ENCODE measurements around the gene MAP7D2. TPM values are rescaled to one million over a fixed set of nuclear protein-coding genes. Genes with fewer than 3 reads are reported as not detected.

Gene MAP7D2
- polyA plus RNA-seq, 2 donors = 0.16 to 0.31 TPM

- H3K4me3 ChIP-seq (ENCODE audit: low read depth in 1 of 2, low read length in 2 of 2) = no peak overlapping the region
- no peak overlapping the region for H3K27ac ChIP-seq (ENCODE audit: low read depth in 2 of 2, low read length in 1 of 2)
- WGBS, 2 donors = 55 to 66% methylated on average over 4 of the region's 4 CpGs
- H3K36me3 ChIP-seq (ENCODE audit: control insufficient read depth in 2 of 2, insufficient read depth in 2 of 2, low read length in 1 of 2) = no peaks in the 10 kb centered on the region
- H3K27me3 ChIP-seq (ENCODE audit: control insufficient read depth in 1 of 2, insufficient read depth in 2 of 2, low read length in 2 of 2) = peaks cover 0 to 6% of the 10 kb centered on the region in 2 donors
- H3K9me3 ChIP-seq (ENCODE audit: control insufficient read depth in 2 of 2, insufficient read depth in 1 of 2, low read depth in 1 of 2, low read length in 1 of 2) = no peaks in the 10 kb centered on the region
- H3K4me1 ChIP-seq (ENCODE audit: control insufficient read depth in 2 of 2, insufficient read depth in 2 of 2, low read length in 1 of 2) = no peaks in the 10 kb centered on the region
These were observed 115.1 kb downstream of the MAP7D2 start for GRCh38 chrX:20001588-20001987.

- H3K27ac ChIP-seq (ENCODE audit: low read depth in 2 of 2, low read length in 1 of 2) = peak overlapping the region; percentile 24 to 73
- peak overlapping the region; percentile 51 to 85 for H3K4me3 ChIP-seq (ENCODE audit: low read depth in 1 of 2, low read length in 2 of 2)
- no peaks in the 10 kb centered on the region for H3K9me3 ChIP-seq (ENCODE audit: control insufficient read depth in 2 of 2, insufficient read depth in 1 of 2, low read depth in 1 of 2, low read length in 1 of 2)
- no peaks in the 10 kb centered on the region for H3K36me3 ChIP-seq (ENCODE audit: control insufficient read depth in 2 of 2, insufficient read depth in 2 of 2, low read length in 1 of 2)
- no peaks in the 10 kb centered on the region for H3K4me1 ChIP-seq (ENCODE audit: control insufficient read depth in 2 of 2, insufficient read depth in 2 of 2, low read length in 1 of 2)
- WGBS, 2 donors = 38 to 56% methylated on average over 6 of the region's 6 CpGs
- no peaks in the 10 kb centered on the region for H3K27me3 ChIP-seq (ENCODE audit: control insufficient read depth in 1 of 2, insufficient read depth in 2 of 2, low read length in 2 of 2)
These were observed 125.4 kb downstream of the MAP7D2 start for GRCh38 chrX:19991350-19991718.

GRCh38 chrX:19990556-19991349 is 126.0 kb downstream of the MAP7D2 start, which contains the start of gene BCLAF3:
BCLAF3 (minus strand) TSS chrX:19991061; CDS start chrX:19970264, 20,797 bp downstream.
- Histone ChIP-seq H3K4me1 (ENCODE audit: control insufficient read depth in 2 of 2, insufficient read depth in 2 of 2, low read length in 1 of 2) (no peaks in the 10 kb centered on the region), H3K36me3 (ENCODE audit: control insufficient read depth in 2 of 2, insufficient read depth in 2 of 2, low read length in 1 of 2) (no peaks in the 10 kb centered on the region), H3K4me3 (ENCODE audit: low read depth in 1 of 2, low read length in 2 of 2) (peak within 1 kb of the TSS; percentile 51 to 85), H3K9me3 (ENCODE audit: control insufficient read depth in 2 of 2, insufficient read depth in 1 of 2, low read depth in 1 of 2, low read length in 1 of 2) (no peaks in the 10 kb centered on the region), H3K27ac (ENCODE audit: low read depth in 2 of 2, low read length in 1 of 2) (peak within 1 kb of the TSS; percentile 74 to 94), H3K27me3 (ENCODE audit: control insufficient read depth in 1 of 2, insufficient read depth in 2 of 2, low read length in 2 of 2) (no peaks in the 10 kb centered on the region)
- WGBS, 2 donors = 0 to 18% methylated on average over 58 to 80 of the region's 103 CpGs

- Histone ChIP-seq H3K36me3 (ENCODE audit: control insufficient read depth in 2 of 2, insufficient read depth in 2 of 2, low read length in 1 of 2) (no peaks in the 10 kb centered on the region), H3K4me3 (ENCODE audit: low read depth in 1 of 2, low read length in 2 of 2) (peak overlapping the region; percentile 51 to 85), H3K27me3 (ENCODE audit: control insufficient read depth in 1 of 2, insufficient read depth in 2 of 2, low read length in 2 of 2) (no peaks in the 10 kb centered on the region), H3K4me1 (ENCODE audit: control insufficient read depth in 2 of 2, insufficient read depth in 2 of 2, low read length in 1 of 2) (no peaks in the 10 kb centered on the region), H3K9me3 (ENCODE audit: control insufficient read depth in 2 of 2, insufficient read depth in 1 of 2, low read depth in 1 of 2, low read length in 1 of 2) (no peaks in the 10 kb centered on the region), H3K27ac (ENCODE audit: low read depth in 2 of 2, low read length in 1 of 2) (peak overlapping the region; percentile 74 to 94)
- WGBS, 2 donors = 1 to 21% methylated on average over 25 of the region's 25 CpGs
These were observed 126.6 kb downstream of the MAP7D2 start for GRCh38 chrX:19990151-19990555.

- no peak overlapping the region for H3K4me3 ChIP-seq (ENCODE audit: low read depth in 1 of 2, low read length in 2 of 2)
- H3K27me3 ChIP-seq (ENCODE audit: control insufficient read depth in 1 of 2, insufficient read depth in 2 of 2, low read length in 2 of 2) = no peaks in the 10 kb centered on the region
- H3K4me1 ChIP-seq (ENCODE audit: control insufficient read depth in 2 of 2, insufficient read depth in 2 of 2, low read length in 1 of 2) = no peaks in the 10 kb centered on the region
- no peaks in the 10 kb centered on the region for H3K36me3 ChIP-seq (ENCODE audit: control insufficient read depth in 2 of 2, insufficient read depth in 2 of 2, low read length in 1 of 2)
- H3K9me3 ChIP-seq (ENCODE audit: control insufficient read depth in 2 of 2, insufficient read depth in 1 of 2, low read depth in 1 of 2, low read length in 1 of 2) = no peaks in the 10 kb centered on the region
- H3K27ac ChIP-seq (ENCODE audit: low read depth in 2 of 2, low read length in 1 of 2) = no peak overlapping the region
- WGBS, 2 donors = 84 to 93% methylated on average over 5 of the region's 5 CpGs
These were observed 128.9 kb downstream of the MAP7D2 start for GRCh38 chrX:19987856-19988255.

- no peak overlapping the region for H3K4me3 ChIP-seq (ENCODE audit: low read depth in 1 of 2, low read length in 2 of 2)
- H3K27me3 ChIP-seq (ENCODE audit: control insufficient read depth in 1 of 2, insufficient read depth in 2 of 2, low read length in 2 of 2) = no peaks in the 10 kb centered on the region
- 79% methylated on average over 3 of the region's 3 CpGs for WGBS, 2 donors
- H3K27ac ChIP-seq (ENCODE audit: low read depth in 2 of 2, low read length in 1 of 2) = no peak overlapping the region
- H3K36me3 ChIP-seq (ENCODE audit: control insufficient read depth in 2 of 2, insufficient read depth in 2 of 2, low read length in 1 of 2) = no peaks in the 10 kb centered on the region
- no peaks in the 10 kb centered on the region for H3K4me1 ChIP-seq (ENCODE audit: control insufficient read depth in 2 of 2, insufficient read depth in 2 of 2, low read length in 1 of 2)
- H3K9me3 ChIP-seq (ENCODE audit: control insufficient read depth in 2 of 2, insufficient read depth in 1 of 2, low read depth in 1 of 2, low read length in 1 of 2) = no peaks in the 10 kb centered on the region
These were observed 130.2 kb downstream of the MAP7D2 start for GRCh38 chrX:19986531-19986930.

GRCh38 chrX:19981947-19982346 is 134.8 kb downstream of the MAP7D2 start:
- no peaks in the 10 kb centered on the region for H3K9me3 ChIP-seq (ENCODE audit: control insufficient read depth in 2 of 2, insufficient read depth in 1 of 2, low read depth in 1 of 2, low read length in 1 of 2)
- no peak overlapping the region for H3K4me3 ChIP-seq (ENCODE audit: low read depth in 1 of 2, low read length in 2 of 2)
- H3K36me3 ChIP-seq (ENCODE audit: control insufficient read depth in 2 of 2, insufficient read depth in 2 of 2, low read length in 1 of 2) = no peaks in the 10 kb centered on the region
- WGBS, 2 donors = 55 to 61% methylated on average over 2 of the region's 2 CpGs
- H3K27me3 ChIP-seq (ENCODE audit: control insufficient read depth in 1 of 2, insufficient read depth in 2 of 2, low read length in 2 of 2) = no peaks in the 10 kb centered on the region
- no peaks in the 10 kb centered on the region for H3K4me1 ChIP-seq (ENCODE audit: control insufficient read depth in 2 of 2, insufficient read depth in 2 of 2, low read length in 1 of 2)
- H3K27ac ChIP-seq (ENCODE audit: low read depth in 2 of 2, low read length in 1 of 2) = no peak overlapping the region

- no peaks in the 10 kb centered on the region for H3K27me3 ChIP-seq (ENCODE audit: control insufficient read depth in 1 of 2, insufficient read depth in 2 of 2, low read length in 2 of 2)
- H3K27ac ChIP-seq (ENCODE audit: low read depth in 2 of 2, low read length in 1 of 2) = no peak overlapping the region
- H3K4me1 ChIP-seq (ENCODE audit: control insufficient read depth in 2 of 2, insufficient read depth in 2 of 2, low read length in 1 of 2) = no peaks in the 10 kb centered on the region
- no peak overlapping the region for H3K4me3 ChIP-seq (ENCODE audit: low read depth in 1 of 2, low read length in 2 of 2)
- no peaks in the 10 kb centered on the region for H3K9me3 ChIP-seq (ENCODE audit: control insufficient read depth in 2 of 2, insufficient read depth in 1 of 2, low read depth in 1 of 2, low read length in 1 of 2)
- H3K36me3 ChIP-seq (ENCODE audit: control insufficient read depth in 2 of 2, insufficient read depth in 2 of 2, low read length in 1 of 2) = no peaks in the 10 kb centered on the region
These were observed 140.9 kb downstream of the MAP7D2 start for GRCh38 chrX:19975845-19976244.

- H3K9me3 ChIP-seq (ENCODE audit: control insufficient read depth in 2 of 2, insufficient read depth in 1 of 2, low read depth in 1 of 2, low read length in 1 of 2) = no peaks in the 10 kb centered on the region
- H3K4me3 ChIP-seq (ENCODE audit: low read depth in 1 of 2, low read length in 2 of 2) = no peak overlapping the region
- H3K27ac ChIP-seq (ENCODE audit: low read depth in 2 of 2, low read length in 1 of 2) = no peak overlapping the region
- no peaks in the 10 kb centered on the region for H3K27me3 ChIP-seq (ENCODE audit: control insufficient read depth in 1 of 2, insufficient read depth in 2 of 2, low read length in 2 of 2)
- no peaks in the 10 kb centered on the region for H3K4me1 ChIP-seq (ENCODE audit: control insufficient read depth in 2 of 2, insufficient read depth in 2 of 2, low read length in 1 of 2)
- H3K36me3 ChIP-seq (ENCODE audit: control insufficient read depth in 2 of 2, insufficient read depth in 2 of 2, low read length in 1 of 2) = no peaks in the 10 kb centered on the region
These were observed 143.7 kb downstream of the MAP7D2 start for GRCh38 chrX:19972984-19973383.

- WGBS, 2 donors = 84 to 97% methylated on average over 6 of the region's 6 CpGs
These were observed 148.4 kb downstream of the MAP7D2 start for GRCh38 chrX:19968276-19968675.

More at GRCh38 chrX:19968276-19968675, 148.4 kb downstream of the MAP7D2 start:
- no peaks in the 10 kb centered on the region for H3K27me3 ChIP-seq (ENCODE audit: control insufficient read depth in 1 of 2, insufficient read depth in 2 of 2, low read length in 2 of 2)
- no peak overlapping the region for H3K27ac ChIP-seq (ENCODE audit: low read depth in 2 of 2, low read length in 1 of 2)
- peaks cover 0 to 2% of the 10 kb centered on the region in 2 donors for H3K36me3 ChIP-seq (ENCODE audit: control insufficient read depth in 2 of 2, insufficient read depth in 2 of 2, low read length in 1 of 2)
- H3K4me1 ChIP-seq (ENCODE audit: control insufficient read depth in 2 of 2, insufficient read depth in 2 of 2, low read length in 1 of 2) = no peaks in the 10 kb centered on the region
- no peak overlapping the region for H3K4me3 ChIP-seq (ENCODE audit: low read depth in 1 of 2, low read length in 2 of 2)
- H3K9me3 ChIP-seq (ENCODE audit: control insufficient read depth in 2 of 2, insufficient read depth in 1 of 2, low read depth in 1 of 2, low read length in 1 of 2) = no peaks in the 10 kb centered on the region

All from esophagus (tissue), 2 donors.